Astrocyte (in vitro differentiated cells and primary cell): ENCODE measurements around the gene DNAJB9. TPM values are rescaled to one million over a fixed set of nuclear protein-coding genes. Genes with fewer than 3 reads are reported as not detected.

Experiments used
- DNase-seq: peaks from one replicate; pipeline ENCODE4 v3.0.0-alpha.2; 2010; ENCODE audit warnings: low read depth
- FAIRE-seq: peaks from 2 replicates; lab custom pipeline; 2011; peaks lifted over from hg19 to GRCh38; lab: Jason Lieb, UNC
- H2AFZ ChIP-seq: 2 replicates; pipeline ENCODE4 v1.6.0; 2012; ENCODE audit warnings: low read depth, low read length, inconsistent platforms
- H3K27ac ChIP-seq: 2 replicates; pipeline ENCODE4 v1.5.1; 2011; ENCODE audit warnings: low read depth, low read length, inconsistent platforms
- H3K27me3 ChIP-seq: 2 replicates; pipeline ENCODE4 v1.6.0; 2011; ENCODE audit warnings: low read length, inconsistent platforms; ENCODE audit not compliant: insufficient read depth
- H3K36me3 ChIP-seq: 2 replicates; pipeline ENCODE4 v1.5.1; 2011; ENCODE audit warnings: low read length, inconsistent platforms; ENCODE audit not compliant: insufficient read depth
- H3K4me1 ChIP-seq: 2 replicates; pipeline ENCODE4 v1.5.1; 2011; ENCODE audit warnings: low read length, inconsistent platforms; ENCODE audit not compliant: insufficient read depth
- H3K4me2 ChIP-seq: 2 replicates; pipeline ENCODE4 v1.6.0; 2012; ENCODE audit warnings: low read length, inconsistent platforms
- H3K4me3 ChIP-seq: 2 replicates; pipeline ENCODE4 v1.5.1; 2011; ENCODE audit warnings: low read depth, mild to moderate bottlenecking, low read length, inconsistent platforms; ENCODE audit not compliant: insufficient read depth
- H3K79me2 ChIP-seq: 2 replicates; pipeline ENCODE4 v1.6.0; 2012; ENCODE audit warnings: mild to moderate bottlenecking, low read length, inconsistent platforms; ENCODE audit not compliant: insufficient read depth
- H3K9ac ChIP-seq: 2 replicates; pipeline ENCODE4 v1.6.0; 2012; ENCODE audit warnings: mild to moderate bottlenecking, low read length, inconsistent platforms
- H3K9me3 ChIP-seq: 2 replicates; pipeline ENCODE4 v1.5.1; 2012; ENCODE audit warnings: low read depth, mild to moderate bottlenecking, low read length, inconsistent platforms; ENCODE audit not compliant: insufficient read depth
- H4K20me1 ChIP-seq: 2 replicates; pipeline ENCODE4 v1.6.0; 2012; ENCODE audit warnings: low read length, inconsistent platforms; ENCODE audit not compliant: insufficient read depth
- H3K27ac Mint-ChIP-seq: one replicate; pipeline ENCODE4 v1.8.0; 2021; ENCODE audit warnings: mild to moderate bottlenecking, mixed read lengths; ENCODE audit not compliant: unreplicated experiment
- H3K27me3 Mint-ChIP-seq: one replicate; pipeline ENCODE4 v1.8.0; 2021; ENCODE audit warnings: low read depth, mixed read lengths; ENCODE audit not compliant: unreplicated experiment
- H3K36me3 Mint-ChIP-seq: one replicate; pipeline ENCODE4 v1.8.0; 2021; ENCODE audit warnings: low read depth, mixed read lengths; ENCODE audit not compliant: unreplicated experiment
- H3K4me1 Mint-ChIP-seq: one replicate; pipeline ENCODE4 v1.8.0; 2021; ENCODE audit warnings: low read depth, mixed read lengths; ENCODE audit not compliant: unreplicated experiment
- H3K4me3 Mint-ChIP-seq: one replicate; pipeline ENCODE4 v1.8.0; 2021; ENCODE audit warnings: mild to moderate bottlenecking, moderate library complexity, mixed read lengths; ENCODE audit not compliant: unreplicated experiment
- H3K9me3 Mint-ChIP-seq: one replicate; pipeline ENCODE4 v1.8.0; 2021; ENCODE audit warnings: mild to moderate bottlenecking, mixed read lengths; ENCODE audit not compliant: unreplicated experiment
- EZH2 ChIP-seq: IDR thresholded peaks from 2 replicates; pipeline ENCODE4 v1.6.1; 2012; ENCODE audit warnings: mild to moderate bottlenecking, low read length, inconsistent platforms; ENCODE audit not compliant: insufficient read depth
- total RNA-seq: library from RNA; stranded (reverse); gene quantifications from 2 replicates; pipeline ENCODE4 v1.2.1, GENCODE V29; 2021
- TF ChIP-seq, protein P1 (sequence below): IDR thresholded peaks from 2 replicates; pipeline ENCODE4 v1.5.1; 2011; ENCODE audit warnings: low read depth, mild to moderate bottlenecking, inconsistent platforms, low read length, moderate library complexity; ENCODE audit not compliant: insufficient read depth

The DNAJB9 gene
- total RNA-seq, 1 donor from 2014 or later: 25.2 TPM

DNA sequence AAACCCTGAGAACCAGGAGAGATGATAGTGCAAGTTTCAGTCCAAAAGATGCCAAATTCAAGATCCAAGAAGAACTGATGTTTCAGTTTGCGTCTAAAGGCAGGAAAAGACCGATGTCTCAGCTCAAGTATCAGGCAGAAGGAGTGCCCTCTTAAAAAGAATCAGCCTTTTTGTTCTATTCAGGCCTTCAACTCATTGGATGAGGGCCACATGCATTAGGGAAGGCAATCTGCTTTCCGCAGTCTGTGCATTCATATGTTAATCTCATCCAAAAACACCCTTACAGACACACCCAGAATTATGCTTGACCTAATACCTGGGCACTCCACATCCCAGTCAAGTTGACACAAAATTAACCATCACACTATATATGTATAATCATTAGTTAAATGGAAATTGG lies 45.2 kb downstream of the DNAJB9 start:
- no peak overlapping the region for H3K4me3 Mint-ChIP-seq
- H3K27me3 Mint-ChIP-seq: peaks cover 4% of the 10 kb centered on the region
- peak overlapping the region; percentile 41 for H2AFZ ChIP-seq
- no peak overlapping the region for H3K4me3 ChIP-seq
- no peak overlapping the region for H3K27ac Mint-ChIP-seq
- H3K79me2 ChIP-seq: no peaks in the 10 kb centered on the region
- H3K36me3 Mint-ChIP-seq: no peaks in the 10 kb centered on the region
- no peaks in the 10 kb centered on the region for H3K9me3 ChIP-seq
- no peak overlapping the region for H3K27ac ChIP-seq
- no peaks in the 10 kb centered on the region for H3K9me3 Mint-ChIP-seq
- H3K4me1 Mint-ChIP-seq: peaks cover 11% of the 10 kb centered on the region
- H3K9ac ChIP-seq: no peak overlapping the region
- H3K4me1 ChIP-seq: no peaks in the 10 kb centered on the region
- no peak overlapping the region for H3K4me2 ChIP-seq
- H4K20me1 ChIP-seq: no peaks in the 10 kb centered on the region
- H3K36me3 ChIP-seq: no peaks in the 10 kb centered on the region
- FAIRE-seq (no peak), DNase-seq (no peak)
- TF ChIP-seq, protein P1, sequence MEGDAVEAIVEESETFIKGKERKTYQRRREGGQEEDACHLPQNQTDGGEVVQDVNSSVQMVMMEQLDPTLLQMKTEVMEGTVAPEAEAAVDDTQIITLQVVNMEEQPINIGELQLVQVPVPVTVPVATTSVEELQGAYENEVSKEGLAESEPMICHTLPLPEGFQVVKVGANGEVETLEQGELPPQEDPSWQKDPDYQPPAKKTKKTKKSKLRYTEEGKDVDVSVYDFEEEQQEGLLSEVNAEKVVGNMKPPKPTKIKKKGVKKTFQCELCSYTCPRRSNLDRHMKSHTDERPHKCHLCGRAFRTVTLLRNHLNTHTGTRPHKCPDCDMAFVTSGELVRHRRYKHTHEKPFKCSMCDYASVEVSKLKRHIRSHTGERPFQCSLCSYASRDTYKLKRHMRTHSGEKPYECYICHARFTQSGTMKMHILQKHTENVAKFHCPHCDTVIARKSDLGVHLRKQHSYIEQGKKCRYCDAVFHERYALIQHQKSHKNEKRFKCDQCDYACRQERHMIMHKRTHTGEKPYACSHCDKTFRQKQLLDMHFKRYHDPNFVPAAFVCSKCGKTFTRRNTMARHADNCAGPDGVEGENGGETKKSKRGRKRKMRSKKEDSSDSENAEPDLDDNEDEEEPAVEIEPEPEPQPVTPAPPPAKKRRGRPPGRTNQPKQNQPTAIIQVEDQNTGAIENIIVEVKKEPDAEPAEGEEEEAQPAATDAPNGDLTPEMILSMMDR: no peak
- no peak for TF ChIP-seq EZH2
- peaks cover 2% of the 10 kb centered on the region for H3K27me3 ChIP-seq

DNA sequence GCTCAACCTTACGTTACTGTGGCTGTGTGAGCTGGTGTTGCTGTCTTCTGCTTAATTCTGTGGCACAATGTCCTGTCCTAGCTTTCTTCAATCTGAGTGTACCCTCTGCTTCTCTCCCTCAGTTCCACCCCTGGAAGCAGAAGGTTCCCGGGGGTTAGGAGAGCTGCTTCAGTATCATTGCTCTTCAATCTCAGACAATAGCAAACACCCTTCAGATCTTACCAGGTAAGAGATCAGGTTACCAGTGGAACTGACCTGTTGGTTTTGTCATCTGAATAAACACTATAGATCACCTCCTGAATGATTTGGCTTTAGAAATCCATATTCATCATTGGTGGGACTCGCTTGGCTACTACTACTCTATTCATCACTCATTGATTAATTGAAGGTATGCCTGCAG lies 48.4 kb downstream of the DNAJB9 start:
- H2AFZ ChIP-seq: no peak overlapping the region
- Mint-ChIP-seq H3K9me3 (no peaks in the 10 kb centered on the region), H3K27me3 (peaks cover 5% of the 10 kb centered on the region), H3K4me1 (peaks cover 5% of the 10 kb centered on the region), H3K27ac (no peak overlapping the region), H3K4me3 (no peak overlapping the region), H3K36me3 (no peaks in the 10 kb centered on the region)
- no peak for TF ChIP-seq EZH2
- TF ChIP-seq, protein P1: no peak
- no peak overlapping the region for H3K27ac ChIP-seq
- DNase-seq (no peak), FAIRE-seq (no peak)
- H3K79me2 ChIP-seq: no peaks in the 10 kb centered on the region
- H3K9ac ChIP-seq: no peak overlapping the region
- H3K27me3 ChIP-seq: no peaks in the 10 kb centered on the region
- no peaks in the 10 kb centered on the region for H3K36me3 ChIP-seq
- no peaks in the 10 kb centered on the region for H4K20me1 ChIP-seq
- H3K4me3 ChIP-seq: no peak overlapping the region
- H3K4me1 ChIP-seq: no peaks in the 10 kb centered on the region
- H3K9me3 ChIP-seq: no peaks in the 10 kb centered on the region
- no peak overlapping the region for H3K4me2 ChIP-seq

DNA sequence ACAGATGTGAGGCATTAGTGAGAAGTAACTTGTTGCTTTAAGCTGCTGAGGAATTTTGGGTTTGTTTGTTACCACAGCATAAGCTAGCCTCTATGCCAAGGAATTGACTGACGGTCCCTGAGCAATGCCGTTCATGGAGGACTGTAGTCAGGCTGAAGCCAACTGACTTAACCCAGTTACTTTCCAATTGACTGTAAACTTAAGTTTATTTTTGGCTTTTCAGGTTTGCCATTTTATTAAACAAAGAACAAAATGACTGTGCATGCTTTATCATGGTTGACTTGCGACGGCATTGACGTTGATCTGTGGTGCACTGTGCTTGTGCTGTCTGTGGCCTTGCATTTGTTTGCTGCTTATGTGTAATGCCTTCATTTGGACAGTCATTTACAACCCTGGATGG lies 53.5 kb downstream of the DNAJB9 start:
- Mint-ChIP-seq H3K27me3 (peaks cover 5% of the 10 kb centered on the region), H3K4me1 (peaks cover 2% of the 10 kb centered on the region)
- no peak for FAIRE-seq

More for the DNA sequence above, 53.5 kb downstream of the DNAJB9 start:
- Mint-ChIP-seq H3K27ac (no peak overlapping the region), H3K9me3 (peaks cover 2% of the 10 kb centered on the region), H3K36me3 (no peaks in the 10 kb centered on the region), H3K4me3 (no peak overlapping the region)
- H3K9ac ChIP-seq: no peak overlapping the region
- no peaks in the 10 kb centered on the region for H3K79me2 ChIP-seq
- no peak overlapping the region for H3K27ac ChIP-seq
- no peak for DNase-seq
- no peak overlapping the region for H2AFZ ChIP-seq
- no peak for TF ChIP-seq EZH2
- TF ChIP-seq, protein P1: no peak
- no peaks in the 10 kb centered on the region for H3K4me1 ChIP-seq
- H3K9me3 ChIP-seq: no peaks in the 10 kb centered on the region
- H3K4me3 ChIP-seq: no peak overlapping the region
- no peaks in the 10 kb centered on the region for H3K27me3 ChIP-seq
- H4K20me1 ChIP-seq: no peaks in the 10 kb centered on the region
- H3K36me3 ChIP-seq: no peaks in the 10 kb centered on the region
- H3K4me2 ChIP-seq: no peak overlapping the region
